GM18499 (cell line): Measurements from ENCODE around the gene SMAD1.
"Not testable (repeated sequence)": the region's sequence is repeated elsewhere in the genome, so short reads cannot be mapped to it uniquely, and the experiment has no call there.

Source experiments
- ATAC-seq: cut with Tn5 transposase; IDR thresholded peaks from one replicate; pipeline ENCODE4 v1.9.1; 2021; ENCODE audit warnings: moderate number of reproducible peaks; ENCODE audit not compliant: insufficient read depth, unreplicated experiment

SMAD1 gene

GRCh38 chr4:145523117-145523516, 41.5 kb downstream of the SMAD1 start:
- no peak for ATAC-seq

- no peak for ATAC-seq
Observed at GRCh38 chr4:145524552-145524951, 42.9 kb downstream of the SMAD1 start.

DNA sequence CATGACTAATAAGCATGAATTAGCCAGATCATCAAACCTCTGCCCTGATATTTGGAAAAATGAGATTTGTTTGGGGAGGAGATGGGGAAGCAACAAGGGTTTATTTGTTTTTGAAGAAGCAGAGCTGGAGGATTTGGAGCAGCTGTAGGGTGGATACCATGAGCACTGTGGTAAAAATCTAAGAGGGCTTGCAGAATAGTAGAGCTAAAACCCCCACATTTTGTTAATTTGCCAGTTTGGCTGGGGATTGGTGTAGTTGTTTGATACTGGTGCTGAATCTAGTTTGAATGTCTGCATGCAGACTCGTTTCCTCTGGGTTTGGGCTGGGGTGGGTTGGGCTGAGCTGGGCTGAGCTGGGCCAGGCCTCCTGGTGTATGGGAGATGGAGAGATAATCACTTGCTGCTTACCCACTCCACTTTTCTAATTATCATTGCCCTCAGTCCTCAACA, 43.7 kb downstream of the SMAD1 start:
- no peak for ATAC-seq

GRCh38 chr4:145527773-145528172, 46.1 kb downstream of the SMAD1 start:
- no peak for ATAC-seq

DNA sequence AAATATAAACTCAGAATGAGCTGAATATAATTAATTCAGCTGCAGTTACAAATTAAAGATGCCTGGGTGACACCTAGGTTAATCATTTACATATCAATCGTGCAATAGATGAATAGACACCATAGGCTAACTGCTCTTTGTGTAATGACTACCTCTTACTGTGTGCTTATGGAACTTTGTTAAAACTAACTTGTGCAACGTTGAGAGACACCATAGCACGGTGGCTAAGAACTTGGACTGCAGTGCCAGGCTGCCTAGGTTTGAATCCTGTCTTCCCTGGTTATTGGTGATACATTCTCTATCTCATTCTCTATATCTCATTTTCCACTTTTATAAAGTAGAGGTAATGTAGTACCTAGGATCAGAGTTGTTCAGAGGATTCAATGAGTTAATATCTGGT, 46.9 kb downstream of the SMAD1 start:
- no peak for ATAC-seq

- ATAC-seq = no peak
Observed at GRCh38 chr4:145530189-145530588, 48.5 kb downstream of the SMAD1 start.

- no peak for ATAC-seq
Observed at GRCh38 chr4:145530662-145531061, 49.0 kb downstream of the SMAD1 start.

- ATAC-seq = no peak
Observed at GRCh38 chr4:145531223-145531622, 49.6 kb downstream of the SMAD1 start.

DNA sequence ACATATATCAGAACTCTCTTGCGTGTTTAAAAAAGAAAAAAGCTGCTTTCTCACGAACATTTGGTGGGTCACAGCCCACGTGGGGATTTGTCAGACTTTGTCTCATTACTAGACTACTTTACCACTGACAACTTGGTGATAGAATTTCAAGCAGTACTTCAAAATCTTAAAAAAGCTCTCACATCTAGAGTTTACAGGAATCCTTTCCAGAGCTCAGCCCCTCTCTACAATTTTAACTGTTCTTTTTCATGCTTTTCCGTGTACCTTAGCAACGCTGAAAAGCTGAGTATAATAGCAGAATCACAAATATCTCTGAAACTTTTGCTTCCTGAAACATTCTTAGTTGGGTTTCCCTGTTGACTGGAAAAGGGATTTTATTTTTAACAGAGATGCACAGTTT, 50.2 kb downstream of the SMAD1 start:
- ATAC-seq = no peak

DNA sequence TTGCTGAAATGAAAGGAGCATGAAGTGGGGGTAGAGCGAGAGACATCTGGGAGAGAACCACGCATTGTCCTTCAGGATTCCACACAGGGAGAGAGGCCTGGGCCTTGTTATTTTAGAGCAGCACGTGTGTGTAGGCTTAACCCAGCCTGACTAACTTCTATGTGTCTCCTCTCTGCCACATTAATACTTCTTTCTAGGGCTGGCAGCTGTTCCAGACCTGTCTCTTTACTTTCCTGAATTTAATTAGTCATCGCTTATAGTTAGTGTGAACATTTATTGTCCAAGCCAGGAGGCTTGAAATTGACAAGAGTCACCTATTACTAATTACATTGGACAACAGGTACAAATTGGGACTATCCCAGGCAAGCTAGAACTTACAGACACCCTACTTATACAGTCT, 51.3 kb downstream of the SMAD1 start:
- no peak for ATAC-seq

DNA sequence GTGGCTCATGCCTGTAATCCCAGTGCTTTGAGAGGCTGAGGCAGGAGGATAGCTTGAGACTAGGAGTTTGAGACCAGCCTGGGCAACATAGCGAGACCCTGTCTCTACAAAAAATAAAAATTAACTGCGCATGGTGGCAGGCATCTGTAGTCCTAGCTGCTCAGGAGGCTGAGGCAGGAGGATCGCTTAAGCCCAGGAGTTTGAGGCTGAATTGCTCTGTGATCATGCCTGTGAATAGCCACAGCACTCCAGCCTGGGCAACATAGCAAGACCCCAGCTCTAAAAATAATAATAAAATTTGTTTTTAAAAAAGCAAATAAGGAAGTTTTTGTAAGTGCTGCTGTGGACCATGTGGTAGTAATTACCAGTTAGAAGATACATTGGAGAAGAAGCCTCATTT, 51.8 kb downstream of the SMAD1 start:
- not testable (repeated sequence) for ATAC-seq

DNA sequence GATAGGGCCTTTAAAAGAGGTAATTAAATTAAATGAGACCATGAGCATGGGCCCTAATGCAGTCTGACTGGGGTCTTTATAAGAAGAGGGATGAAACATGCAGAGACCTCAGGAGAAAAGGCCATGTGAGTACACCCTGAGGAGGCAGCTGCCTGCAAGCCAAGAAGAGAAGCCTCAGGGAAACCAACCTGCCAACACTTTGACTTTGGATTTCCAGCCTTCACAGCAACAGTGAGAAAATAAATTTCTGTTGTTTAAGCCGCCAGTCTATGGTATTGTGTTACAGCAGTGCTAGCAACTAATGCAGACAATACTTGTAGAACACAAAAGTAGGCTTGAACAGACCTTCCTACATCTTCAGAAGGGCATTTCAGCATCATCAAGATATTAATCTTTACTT, 52.3 kb downstream of the SMAD1 start:
- no peak for ATAC-seq

DNA sequence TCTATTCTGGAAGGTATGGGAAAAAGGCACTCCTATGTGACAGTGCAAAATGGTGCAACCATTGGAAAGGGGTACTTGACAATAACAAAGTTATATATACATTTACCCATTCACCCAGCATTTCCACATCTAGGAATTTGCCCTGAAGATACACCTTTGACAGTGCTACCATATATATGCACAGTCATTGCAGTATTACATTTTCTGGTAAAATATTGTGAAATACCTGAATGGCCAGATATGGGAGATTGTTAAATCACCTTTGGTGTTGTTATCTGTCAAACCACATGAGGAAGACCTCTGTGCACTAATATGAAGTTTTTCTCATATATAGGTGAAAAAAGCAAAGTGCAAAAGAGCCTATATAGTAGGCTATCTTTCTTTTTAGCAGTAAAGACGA, 53.5 kb downstream of the SMAD1 start:
- ATAC-seq = no peak

DNA sequence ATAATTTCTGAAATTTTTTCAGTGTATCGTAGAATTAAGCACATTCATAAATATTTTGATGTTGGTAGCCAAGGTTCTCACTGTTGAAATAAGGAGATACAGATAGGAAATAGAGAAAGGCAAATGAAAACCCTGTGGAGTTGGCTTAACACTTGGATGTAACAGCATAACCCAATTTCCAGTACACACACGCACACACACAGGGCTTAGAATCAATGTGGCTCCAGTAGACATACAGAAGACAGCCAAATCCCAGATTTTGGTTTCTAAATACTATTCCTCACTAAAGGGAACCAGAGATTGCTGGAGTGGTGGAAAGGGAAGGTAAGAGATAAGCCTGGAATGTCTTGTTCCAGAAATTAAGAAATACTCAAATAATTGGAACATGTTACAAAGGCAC, 54.4 kb downstream of the SMAD1 start:
- no peak for ATAC-seq

GRCh38 chr4:145538596-145538995, 56.9 kb downstream of the SMAD1 start:
- no peak for ATAC-seq

DNA sequence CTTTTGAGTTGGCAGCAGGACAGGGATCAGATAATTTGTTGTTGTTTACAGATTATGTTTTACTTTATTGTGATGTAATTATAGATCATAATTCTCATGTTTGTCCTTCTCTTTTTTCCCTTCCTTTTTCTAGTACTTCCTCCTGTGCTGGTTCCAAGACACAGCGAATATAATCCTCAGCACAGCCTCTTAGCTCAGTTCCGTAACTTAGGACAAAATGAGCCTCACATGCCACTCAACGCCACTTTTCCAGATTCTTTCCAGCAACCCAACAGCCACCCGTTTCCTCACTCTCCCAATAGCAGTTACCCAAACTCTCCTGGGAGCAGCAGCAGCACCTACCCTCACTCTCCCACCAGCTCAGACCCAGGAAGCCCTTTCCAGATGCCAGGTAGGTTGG, 58.0 kb downstream of the SMAD1 start:
- ATAC-seq = no peak

DNA sequence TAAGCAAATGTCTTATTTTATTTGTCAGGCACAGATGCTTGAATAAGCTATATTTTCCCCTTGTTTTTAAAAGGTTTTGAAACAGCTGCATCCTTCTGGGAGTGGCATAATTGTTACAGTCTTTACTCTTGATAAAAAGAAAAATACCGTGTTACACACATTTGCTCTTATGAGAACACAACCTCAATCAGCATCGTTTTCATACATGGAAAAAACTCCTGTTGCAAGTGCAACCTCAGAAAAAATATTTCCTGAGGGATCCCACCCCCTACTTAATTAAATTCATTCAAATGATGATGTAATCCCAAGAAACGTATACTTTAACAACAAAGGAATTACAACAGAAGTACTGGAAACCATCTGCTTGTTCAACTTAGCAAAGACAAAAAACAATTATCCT, 58.6 kb downstream of the SMAD1 start:
- no peak for ATAC-seq

DNA sequence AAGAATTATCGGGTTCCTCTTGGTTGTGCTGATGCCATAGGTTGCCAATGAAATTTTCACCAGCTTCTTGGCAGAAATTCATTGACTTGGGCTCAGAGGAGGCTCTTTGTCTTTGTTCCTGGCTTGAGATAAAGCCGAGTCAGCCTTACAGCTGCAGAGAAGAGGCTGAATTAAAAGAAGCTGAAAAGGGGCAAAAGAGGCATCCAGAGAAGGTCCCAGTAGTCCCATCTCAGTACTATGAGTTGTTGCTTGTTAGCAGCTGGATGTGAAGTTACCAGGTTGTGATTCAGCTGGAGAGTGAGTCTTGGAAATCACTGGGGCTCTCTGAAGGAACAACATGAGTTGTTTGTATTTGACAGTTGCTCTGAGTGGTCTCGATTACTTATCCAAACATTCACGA, 59.7 kb downstream of the SMAD1 start:
- no peak for ATAC-seq

- ATAC-seq = no peak
Observed at GRCh38 chr4:145545031-145545430, 63.4 kb downstream of the SMAD1 start.

GRCh38 chr4:145545538-145546174, 64.0 kb downstream of the SMAD1 start:
- no peak for ATAC-seq

- no peak for ATAC-seq
Observed at GRCh38 chr4:145546175-145546915, 64.7 kb downstream of the SMAD1 start.

DNA sequence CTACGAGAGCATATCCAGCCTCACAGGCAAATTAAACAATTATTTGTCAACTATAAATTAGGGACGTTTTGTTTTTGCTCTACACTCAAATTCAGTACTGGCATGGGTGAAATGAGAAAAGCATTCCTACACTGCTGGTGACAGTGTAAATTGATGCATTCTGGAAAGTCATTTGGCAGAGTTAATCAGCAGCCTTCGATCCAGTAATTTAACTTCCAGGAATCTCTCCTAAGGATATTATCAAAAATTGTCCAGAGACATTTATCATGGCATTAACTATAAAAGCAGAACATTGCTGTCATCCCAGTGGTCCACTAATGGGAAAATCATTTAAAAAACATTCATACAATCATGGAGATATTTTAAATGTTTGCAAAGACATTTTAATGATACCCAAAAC, 70.0 kb downstream of the SMAD1 start:
- ATAC-seq = no peak
